Measurements from ENCODE around the gene SCN5A. TPM values are rescaled to one million over a fixed set of nuclear protein-coding genes. Genes with fewer than 3 reads are reported as not detected.
A peak's percentile ranks its signal among the peaks of the same experiment; 100 is the strongest.

SCN5A gene
- total RNA-seq, 1 donor from 2014 or later = 1.4 TPM

GRCh38 chr3:38560284-38560683, 89.2 kb downstream of the SCN5A start:
- TF ChIP-seq, protein P1, sequence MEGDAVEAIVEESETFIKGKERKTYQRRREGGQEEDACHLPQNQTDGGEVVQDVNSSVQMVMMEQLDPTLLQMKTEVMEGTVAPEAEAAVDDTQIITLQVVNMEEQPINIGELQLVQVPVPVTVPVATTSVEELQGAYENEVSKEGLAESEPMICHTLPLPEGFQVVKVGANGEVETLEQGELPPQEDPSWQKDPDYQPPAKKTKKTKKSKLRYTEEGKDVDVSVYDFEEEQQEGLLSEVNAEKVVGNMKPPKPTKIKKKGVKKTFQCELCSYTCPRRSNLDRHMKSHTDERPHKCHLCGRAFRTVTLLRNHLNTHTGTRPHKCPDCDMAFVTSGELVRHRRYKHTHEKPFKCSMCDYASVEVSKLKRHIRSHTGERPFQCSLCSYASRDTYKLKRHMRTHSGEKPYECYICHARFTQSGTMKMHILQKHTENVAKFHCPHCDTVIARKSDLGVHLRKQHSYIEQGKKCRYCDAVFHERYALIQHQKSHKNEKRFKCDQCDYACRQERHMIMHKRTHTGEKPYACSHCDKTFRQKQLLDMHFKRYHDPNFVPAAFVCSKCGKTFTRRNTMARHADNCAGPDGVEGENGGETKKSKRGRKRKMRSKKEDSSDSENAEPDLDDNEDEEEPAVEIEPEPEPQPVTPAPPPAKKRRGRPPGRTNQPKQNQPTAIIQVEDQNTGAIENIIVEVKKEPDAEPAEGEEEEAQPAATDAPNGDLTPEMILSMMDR (IDR thresholded peaks at IDR 0.05; ENCODE audit: unreplicated experiment) = peak; percentile 19
- Mint-ChIP-seq H3K9me3 (ENCODE audit: unreplicated experiment) (no peaks in the 10 kb centered on the region), H3K4me3 (ENCODE audit: unreplicated experiment) (no peak overlapping the region), H3K36me3 (ENCODE audit: low read depth, unreplicated experiment) (peaks cover 4% of the 10 kb centered on the region), H3K27me3 (ENCODE audit: unreplicated experiment) (peaks cover 5% of the 10 kb centered on the region), H3K4me1 (ENCODE audit: unreplicated experiment) (peaks cover 3% of the 10 kb centered on the region), H3K27ac (ENCODE audit: unreplicated experiment) (no peak overlapping the region)
- no peak for DNase-seq (ENCODE audit: low spot score)

DNA sequence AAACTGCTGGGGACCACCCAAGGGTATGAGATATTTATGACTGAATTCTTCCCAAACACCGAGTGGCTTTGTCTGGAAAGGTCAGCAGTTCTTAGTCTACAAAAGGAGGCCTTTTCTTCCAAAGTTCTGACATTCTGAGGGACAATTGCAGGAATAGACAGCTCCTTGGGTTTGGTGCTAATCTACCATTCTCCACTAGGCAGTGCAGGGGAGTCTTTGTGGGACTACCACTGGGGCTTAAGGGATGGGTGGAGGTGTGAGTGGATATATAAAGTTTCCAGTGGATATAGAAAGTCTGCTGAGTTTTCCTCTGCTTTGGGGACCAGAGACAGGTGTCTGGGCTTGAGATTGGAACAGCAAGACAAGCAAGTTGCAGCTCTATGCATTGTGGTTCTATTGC, 90.6 kb downstream of the SCN5A start:
- H3K9me3 Mint-ChIP-seq (ENCODE audit: unreplicated experiment) = no peaks in the 10 kb centered on the region
- peaks cover 4% of the 10 kb centered on the region for H3K36me3 Mint-ChIP-seq (ENCODE audit: low read depth, unreplicated experiment)
- TF ChIP-seq, protein P1 (IDR thresholded peaks at IDR 0.05; ENCODE audit: unreplicated experiment) = no peak
- peaks cover 5% of the 10 kb centered on the region for H3K27me3 Mint-ChIP-seq (ENCODE audit: unreplicated experiment)
- DNase-seq (ENCODE audit: low spot score) = no peak
- H3K4me3 Mint-ChIP-seq (ENCODE audit: unreplicated experiment) = no peak overlapping the region
- H3K4me1 Mint-ChIP-seq (ENCODE audit: unreplicated experiment) = peaks cover 3% of the 10 kb centered on the region
- no peak overlapping the region for H3K27ac Mint-ChIP-seq (ENCODE audit: unreplicated experiment)

- H3K4me1 Mint-ChIP-seq (ENCODE audit: unreplicated experiment) = no peaks in the 10 kb centered on the region
- peaks cover 6% of the 10 kb centered on the region for H3K27me3 Mint-ChIP-seq (ENCODE audit: unreplicated experiment)
- TF ChIP-seq, protein P1 (IDR thresholded peaks at IDR 0.05; ENCODE audit: unreplicated experiment) = no peak
- no peak overlapping the region for H3K27ac Mint-ChIP-seq (ENCODE audit: unreplicated experiment)
- no peak for DNase-seq (ENCODE audit: low spot score)
- no peak overlapping the region for H3K4me3 Mint-ChIP-seq (ENCODE audit: unreplicated experiment)
- no peaks in the 10 kb centered on the region for H3K9me3 Mint-ChIP-seq (ENCODE audit: unreplicated experiment)
- H3K36me3 Mint-ChIP-seq (ENCODE audit: low read depth, unreplicated experiment) = peaks cover 8% of the 10 kb centered on the region
These were observed 92.7 kb downstream of the SCN5A start for GRCh38 chr3:38556640-38557358.

DNA sequence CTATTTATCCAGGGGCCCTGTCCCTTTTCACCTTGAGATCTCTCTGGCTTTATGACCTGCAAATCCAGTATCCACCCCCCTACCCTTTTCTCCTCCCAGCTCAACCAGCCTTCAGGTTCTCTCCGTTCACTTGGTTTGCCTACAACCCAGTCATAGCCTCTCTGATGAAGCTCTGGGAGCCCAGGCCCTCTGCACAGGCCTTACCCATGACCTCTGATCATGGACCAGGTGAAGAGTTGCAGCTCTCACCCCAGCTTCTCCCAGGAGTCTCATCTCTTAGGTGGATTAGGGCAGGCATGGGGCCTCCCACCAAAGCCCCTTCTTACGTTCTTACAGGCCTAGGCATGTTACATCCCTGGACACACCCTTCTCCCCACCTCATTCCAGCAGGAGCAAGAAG, 93.6 kb downstream of the SCN5A start:
- no peak for DNase-seq (ENCODE audit: low spot score)
- Mint-ChIP-seq H3K27ac (ENCODE audit: unreplicated experiment) (no peak overlapping the region), H3K4me3 (ENCODE audit: unreplicated experiment) (no peak overlapping the region), H3K36me3 (ENCODE audit: low read depth, unreplicated experiment) (peaks cover 12% of the 10 kb centered on the region), H3K27me3 (ENCODE audit: unreplicated experiment) (peaks cover 3% of the 10 kb centered on the region), H3K4me1 (ENCODE audit: unreplicated experiment) (no peaks in the 10 kb centered on the region), H3K9me3 (ENCODE audit: unreplicated experiment) (no peaks in the 10 kb centered on the region)
- TF ChIP-seq, protein P1 (IDR thresholded peaks at IDR 0.05; ENCODE audit: unreplicated experiment) = no peak

DNA sequence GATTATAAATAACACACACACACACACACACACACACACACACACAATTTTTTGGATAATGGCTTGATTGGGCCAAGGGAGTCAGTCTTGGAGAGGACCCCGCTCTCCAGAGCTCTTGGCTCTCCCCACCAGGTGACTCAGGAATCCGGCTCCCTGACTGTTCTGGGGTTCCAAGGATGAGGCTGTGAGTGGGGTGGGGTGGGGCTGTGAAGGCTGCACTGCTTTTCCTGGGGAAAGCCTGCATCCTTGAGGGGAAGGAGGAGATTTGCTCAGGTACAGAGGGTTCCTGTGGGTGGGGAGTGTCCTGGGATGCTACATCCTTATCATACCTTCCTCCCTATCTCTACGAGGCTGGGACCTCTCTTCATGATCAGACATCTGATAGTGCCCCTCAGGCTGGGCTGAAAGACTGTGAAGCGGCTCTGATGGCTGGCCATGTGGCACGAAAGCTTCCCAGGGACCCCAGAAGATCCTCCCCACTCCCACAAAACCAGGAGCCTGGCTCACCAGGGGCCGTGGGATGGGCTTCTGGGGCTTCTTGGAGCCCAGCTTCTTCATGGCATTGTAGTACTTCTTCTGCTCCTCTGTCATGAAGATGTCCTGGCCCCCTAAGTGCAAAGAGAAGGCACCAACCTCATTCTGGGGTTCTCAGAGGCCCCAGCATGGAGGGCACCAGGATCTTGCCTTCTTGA, 94.2 kb downstream of the SCN5A start:
- no peak overlapping the region for H3K27ac Mint-ChIP-seq (ENCODE audit: unreplicated experiment)
- no peak overlapping the region for H3K4me3 Mint-ChIP-seq (ENCODE audit: unreplicated experiment)
- TF ChIP-seq, protein P1 (IDR thresholded peaks at IDR 0.05; ENCODE audit: unreplicated experiment) = no peak
- H3K4me1 Mint-ChIP-seq (ENCODE audit: unreplicated experiment) = no peaks in the 10 kb centered on the region
- peaks cover 7% of the 10 kb centered on the region for H3K27me3 Mint-ChIP-seq (ENCODE audit: unreplicated experiment)
- no peak for DNase-seq (ENCODE audit: low spot score)
- no peaks in the 10 kb centered on the region for H3K9me3 Mint-ChIP-seq (ENCODE audit: unreplicated experiment)
- H3K36me3 Mint-ChIP-seq (ENCODE audit: low read depth, unreplicated experiment) = peaks cover 16% of the 10 kb centered on the region

Measured in endothelial cell (in vitro differentiated cells).